ACHN (cell line): ENCODE results near the gene ALDH3B2.
"Not testable (repeated sequence)": the region's sequence is repeated elsewhere in the genome, so short reads cannot be mapped to it uniquely, and the experiment has no call there.

ENCODE experiments used
- DNase-seq: peaks from one replicate; pipeline ENCODE4 v3.0.0-alpha.2; 2015
- in situ Hi-C: cut with HindIII; loops from 2 replicates; pipeline ENCODE4 v1.10.0; 2017; ENCODE audit warnings: low sequenced_read_pairs, low pct_ligation_motif_present, low pct_unique_long_range_greater_than_20kb

The ALDH3B2 gene

GRCh38 chr11:67674442-67674871 is at the start of gene ALDH3B2:
Gene ALDH3B2 (minus strand): TSS chr11:67674623. CDS start chr11:67666935, 7,688 bp downstream.
- DNase-seq: no peak
- in situ Hi-C loops: no loop called here

GRCh38 chr11:67723036-67723435 is 48.6 kb upstream of the ALDH3B2 start:
- DNase-seq, in situ Hi-C loops: not testable (repeated sequence)

- DNase-seq, in situ Hi-C loops: not testable (repeated sequence)
Measured at GRCh38 chr11:67716226-67716625, 41.8 kb upstream of the ALDH3B2 start.

GRCh38 chr11:67715801-67716200 is 41.4 kb upstream of the ALDH3B2 start:
- in situ Hi-C loops, DNase-seq: not testable (repeated sequence)

GRCh38 chr11:67713892-67714509 is 39.6 kb upstream of the ALDH3B2 start:
- in situ Hi-C loops, DNase-seq: not testable (repeated sequence)

GRCh38 chr11:67711676-67712075 is 37.3 kb upstream of the ALDH3B2 start:
- in situ Hi-C loops, DNase-seq: not testable (repeated sequence)

- in situ Hi-C loops, DNase-seq: not testable (repeated sequence)
Measured at GRCh38 chr11:67711212-67711611, 36.8 kb upstream of the ALDH3B2 start.

GRCh38 chr11:67709806-67710205 is 35.4 kb upstream of the ALDH3B2 start:
- in situ Hi-C loops, DNase-seq: not testable (repeated sequence)

GRCh38 chr11:67705264-67705663 is 30.8 kb upstream of the ALDH3B2 start:
- in situ Hi-C loops: no loop called here
- no peak for DNase-seq

GRCh38 chr11:67704524-67704923 is 30.1 kb upstream of the ALDH3B2 start:
- in situ Hi-C loops: no loop called here
- no peak for DNase-seq

GRCh38 chr11:67703709-67704108 is 29.3 kb upstream of the ALDH3B2 start:
- in situ Hi-C loops, DNase-seq: not testable (repeated sequence)

- in situ Hi-C loops: no loop called here
- DNase-seq: no peak
Measured at GRCh38 chr11:67700548-67701262, 26.3 kb upstream of the ALDH3B2 start.

GRCh38 chr11:67700141-67700540 is 25.7 kb upstream of the ALDH3B2 start:
- no peak for DNase-seq
- in situ Hi-C loops: no loop called here

- in situ Hi-C loops: no loop called here
- DNase-seq: no peak
Measured at GRCh38 chr11:67699521-67699920, 25.1 kb upstream of the ALDH3B2 start.

GRCh38 chr11:67698247-67698646 is 23.8 kb upstream of the ALDH3B2 start:
- DNase-seq: peak; percentile 27
- in situ Hi-C loops: no loop called here

- no peak for DNase-seq
- in situ Hi-C loops: no loop called here
Measured at GRCh38 chr11:67697846-67698245, 23.4 kb upstream of the ALDH3B2 start.

GRCh38 chr11:67696998-67697397 is 22.6 kb upstream of the ALDH3B2 start:
- DNase-seq: no peak
- in situ Hi-C loops: no loop called here

GRCh38 chr11:67695606-67696005 is 21.2 kb upstream of the ALDH3B2 start:
- in situ Hi-C loops: no loop called here
- no peak for DNase-seq

GRCh38 chr11:67694875-67695555 is 20.6 kb upstream of the ALDH3B2 start:
- in situ Hi-C loops: no loop called here
- no peak for DNase-seq
